Heart left ventricle (tissue), 16 donors: ENCODE data around the gene SLC47A1. TPM values are rescaled to one million over a fixed set of nuclear protein-coding genes. Genes with fewer than 3 reads are reported as not detected.
"Not testable (repeated sequence)": the region's sequence is repeated elsewhere in the genome, so short reads cannot be mapped to it uniquely, and the experiment has no call there.

Experiments used
- ATAC-seq, 4 donors: fragments of 200-7000 bp; cut with Tn5 transposase; one replicate each; pipeline ENCODE4 v1.9.1; 2020 to 2022; ENCODE audit warnings: moderate library complexity in 4 of 4, mild to moderate bottlenecking in 3 of 4, moderate number of reproducible peaks in 1 of 4
- DNase-seq, 5 donors: peaks; one replicate each; pipeline ENCODE4 v3.0.0-alpha.2; 2020
- H3K27ac ChIP-seq, 12 donors: fragments of 200-600 bp; sonication (generic) in 4 of 12; one replicate each; pipeline versions ENCODE4 v1.5.0 to v1.8.0; 2016 to 2022; ENCODE audit warnings: mild to moderate bottlenecking in 2 of 12
- H3K27me3 ChIP-seq, 9 donors: fragments of 200-600 bp; sonication (generic) in 2 of 9; one replicate each; pipeline versions ENCODE4 v1.5.1 to v1.8.0; 2016 to 2022; ENCODE audit warnings: mild to moderate bottlenecking in 3 of 9
- H3K36me3 ChIP-seq, 9 donors: fragments of 200-600 bp; sonication (generic) in 2 of 9; one replicate each; pipeline versions ENCODE4 v1.5.0 to v1.8.0; 2018 to 2022; ENCODE audit warnings: mild to moderate bottlenecking in 2 of 9
- H3K4me1 ChIP-seq, 12 donors: fragments of 200-600 bp; sonication (generic) in 4 of 12; one replicate each; pipeline versions ENCODE4 v1.5.0 to v1.8.0; 2016 to 2022; ENCODE audit warnings: mild to moderate bottlenecking in 3 of 12
- H3K4me3 ChIP-seq, 12 donors: fragments of 200-600 bp; sonication (generic) in 4 of 12; one replicate each; pipeline versions ENCODE4 v1.5.0 to v1.8.0; 2017 to 2022; ENCODE audit warnings: mild to moderate bottlenecking in 9 of 12, moderate library complexity in 4 of 12
- H3K9me3 ChIP-seq, 12 donors: fragments of 200-600 bp; sonication (generic) in 4 of 12; one replicate each; pipeline versions ENCODE4 v1.5.0 to v1.8.0; 2016 to 2022; ENCODE audit warnings: mild to moderate bottlenecking in 1 of 12
- CTCF ChIP-seq, 12 donors: fragments of 200-600 bp; sonication (generic) in 4 of 12; IDR thresholded peaks; one replicate each; pipeline versions ENCODE4 v1.5.0 to v1.8.0; 2018 to 2022; ENCODE audit warnings: antibody characterized with exemption in 12 of 12, mild to moderate bottlenecking in 5 of 12
- POLR2A ChIP-seq, 2 donors: fragments of 450-650 bp; IDR thresholded peaks; one replicate each; pipeline ENCODE4 v1.6.1; 2017; ENCODE audit warnings: antibody characterized with exemption in 2 of 2, mild to moderate bottlenecking in 2 of 2, moderate library complexity in 2 of 2
- WGBS, 4 donors: extraction: QIAGEN DNeasy Blood & Tissue Kit in 2 of 4; methylation state at CpG; one replicate each; pipeline versions ENCODE4 v1.1.5 to v1.1.7; 2013 to 2018; 5-methylcytosine and 5-hydroxymethylcytosine counted together
- intact Hi-C, 10 donors: fragments of 100-400 bp; cut with DNase I; formaldehyde crosslinking; loops; one replicate each; pipeline versions ENCODE4 v1.11.1 to v1.14.2; 2022
- polyA plus RNA-seq, 2 donors: library from polyadenylated mRNA; stranded (reverse); fragments of 200-250 nt; gene quantifications; one replicate each; pipeline ENCODE4 v1.2.3, GENCODE V29; 2013
- total RNA-seq, 9 donors: library from RNA; depleted of rRNA in 2 of 9; stranded (reverse); fragments of >200 nt in 2 of 9; fragmentation: NEBNext Ultra II Directional in 3 of 9; extraction: Animal tissue kit (Norgen Biotek cat#: 25700) in 3 of 9; gene quantifications; one replicate each; pipeline versions ENCODE4 v1.1.0 to v1.2.4, GENCODE V29; 2016 to 2023
- donor health status: ischemic (EF 13 %, LVEDD 7.1; RV severe dilation, severe dysfunction).
- donor health status: healthy with polysubstance abuse.
- donor health status: DM: no; HTN: yes; CAD: no.
- donor health status: DM: no; HTN: no; CAD: no.
- donor health status: ischemic (EF 25% LVEDD 6.9; RV normal size, moderate dysfunction).
- donor health status: ischemic (EF 25% LVEDD 5.7; RV mildly dilated, moderate dysfunction).
- donor health status: healthy.
- donor health status: DM: yes; HTN: yes; CAD: no.
- donor health status: ischemic (EF 35%, LVEDD 5.7; RV mildly dilated, moderate dysfunction).
- donor health status: nonischemic (EF 11% LVEDD 7.7; RV severe dilation, severe dysfunction).
- donor health status: DM: yes; HTN: yes; CAD: no.
- donor health status: PGD.
- donor health status: ischemic (EF 29% LVEDD 5.4; RV normal size, mild dysfunction).
- donor health status: nonischemic (EF 23%, LVEDD 6.1; RV moderate dilation, normal function).

SLC47A1 gene
- total and polyA plus RNA-seq, 11 donors, result 1.8 to 25.5 (median 10.2) TPM

- Histone ChIP-seq H3K4me3 (peak overlapping the region in 6 of 12 donors; percentile 4 to 34 (median 22)), H3K27me3 (no peaks in the 10 kb centered on the region), H3K36me3 (no peaks in the 10 kb centered on the region), H3K27ac (peak overlapping the region in 11 of 12 donors; percentile 43 to 79 (median 69)), H3K9me3 (no peaks in the 10 kb centered on the region), H3K4me1 (peaks cover 0 to 14% (median 8%) of the 10 kb centered on the region in 12 donors)
- intact Hi-C loops, result loop anchor here in 9 of 10 donors (1.0 to 10.0 kb wide), 8 partner anchors 131 to 253 kb away; partner anchors contain the start of gene ALDH3A2 (in 5 of the 9)
- 2 to 5% (median 2%) methylated on average over 13 of the region's 13 CpGs for WGBS, 4 donors
- DNase-seq (peak; percentile 59 to 73 (median 70)), ATAC-seq (peak; percentile 56 to 86 (median 74))
- TF ChIP-seq CTCF (IDR thresholded peaks at IDR 0.05) (peak; percentile 82 to 97 (median 90)), POLR2A (IDR thresholded peaks at IDR 0.05) (no peak)
Measured at GRCh38 chr17:19513897-19514488, 19.7 kb upstream of the SLC47A1 start.

GRCh38 chr17:19517699-19518098 is 16.0 kb upstream of the SLC47A1 start:
- Histone ChIP-seq H3K4me1 (peaks cover 0 to 14% (median 8%) of the 10 kb centered on the region in 12 donors), H3K27ac (no peak overlapping the region), H3K36me3 (no peaks in the 10 kb centered on the region), H3K27me3 (no peaks in the 10 kb centered on the region), H3K9me3 (no peaks in the 10 kb centered on the region), H3K4me3 (no peak overlapping the region)
- DNase-seq (no peak), ATAC-seq (no peak)
- TF ChIP-seq POLR2A (IDR thresholded peaks at IDR 0.05) (no peak), CTCF (IDR thresholded peaks at IDR 0.05) (no peak)
- intact Hi-C loops, result loop anchor here in 3 of 10 donors (2.0 to 10.0 kb wide), 3 partner anchors 127 to 249 kb away; partner anchors contain the start of gene ALDH3A2 (in 2 of the 3)

GRCh38 chr17:19519388-19520291 is 14.0 kb upstream of the SLC47A1 start:
- ATAC-seq, DNase-seq, H3K4me1 ChIP-seq, H3K27me3 ChIP-seq, H3K9me3 ChIP-seq, H3K27ac ChIP-seq, H3K36me3 ChIP-seq, H3K4me3 ChIP-seq: not testable (repeated sequence)
- WGBS, 4 donors, result 44 to 57% (median 53%) methylated on average over 13 of the region's 13 CpGs
- intact Hi-C loops, result loop anchor here in 2 of 10 donors (5.0 to 10.0 kb wide), 2 partner anchors 125 to 128 kb away; partner anchors contain the start of gene ALDH3A2 (in 2 of the 2)

- no peak for DNase-seq
- ATAC-seq, result no peak
- intact Hi-C loops, result no loop called here
- peaks cover 0 to 5% (median 0%) of the 10 kb centered on the region in 12 donors for H3K4me1 ChIP-seq
- no peaks in the 10 kb centered on the region for H3K9me3 ChIP-seq
- H3K27me3 ChIP-seq, result no peaks in the 10 kb centered on the region
- no peak for TF ChIP-seq CTCF (IDR thresholded peaks at IDR 0.05)
- TF ChIP-seq POLR2A (IDR thresholded peaks at IDR 0.05), result no peak
- no peak overlapping the region for H3K27ac ChIP-seq
- H3K36me3 ChIP-seq, result no peaks in the 10 kb centered on the region
- WGBS, 4 donors, result 86 to 95% (median 90%) methylated on average over 5 of the region's 5 CpGs
- H3K4me3 ChIP-seq, result no peak overlapping the region
Measured at GRCh38 chr17:19520641-19521040, 13.0 kb upstream of the SLC47A1 start.
